ENCODE data around the gene DCUN1D2.

DNA sequence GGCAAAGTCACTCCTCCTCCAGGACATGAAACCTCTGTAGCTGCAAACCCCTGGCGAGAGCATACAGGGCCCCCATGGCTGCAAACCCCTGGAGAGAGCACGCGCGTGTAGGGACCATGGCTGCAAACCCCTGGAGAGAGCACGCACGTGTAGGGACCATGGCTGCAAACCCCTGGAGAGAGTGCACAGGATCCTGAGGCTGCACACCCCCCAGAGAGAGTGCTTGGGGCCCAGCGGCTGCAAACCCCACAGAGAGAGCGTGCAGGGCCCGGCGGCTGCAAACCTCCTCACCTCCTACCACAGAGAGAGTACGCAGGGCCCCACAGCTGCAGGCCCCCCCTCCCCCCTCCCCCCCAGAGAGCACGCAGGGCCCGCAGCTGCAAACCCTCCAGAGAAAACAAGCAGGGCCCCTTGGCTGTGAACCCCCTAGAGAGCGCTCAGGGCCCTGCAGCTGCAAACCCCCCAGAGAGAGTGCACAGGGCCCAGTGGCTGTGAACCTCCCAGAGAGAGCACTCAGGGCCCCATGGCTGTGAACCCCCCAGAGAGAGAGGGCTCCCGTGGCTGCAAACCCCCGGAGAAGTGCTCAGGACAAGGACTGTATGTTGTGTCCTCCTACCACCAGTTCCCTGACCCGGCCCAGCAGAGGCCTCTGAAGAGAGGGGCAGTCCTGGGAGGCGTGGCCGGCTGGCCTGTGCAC lies 44.6 kb downstream of the DCUN1D2 start:
- TF ChIP-seq, protein P1, sequence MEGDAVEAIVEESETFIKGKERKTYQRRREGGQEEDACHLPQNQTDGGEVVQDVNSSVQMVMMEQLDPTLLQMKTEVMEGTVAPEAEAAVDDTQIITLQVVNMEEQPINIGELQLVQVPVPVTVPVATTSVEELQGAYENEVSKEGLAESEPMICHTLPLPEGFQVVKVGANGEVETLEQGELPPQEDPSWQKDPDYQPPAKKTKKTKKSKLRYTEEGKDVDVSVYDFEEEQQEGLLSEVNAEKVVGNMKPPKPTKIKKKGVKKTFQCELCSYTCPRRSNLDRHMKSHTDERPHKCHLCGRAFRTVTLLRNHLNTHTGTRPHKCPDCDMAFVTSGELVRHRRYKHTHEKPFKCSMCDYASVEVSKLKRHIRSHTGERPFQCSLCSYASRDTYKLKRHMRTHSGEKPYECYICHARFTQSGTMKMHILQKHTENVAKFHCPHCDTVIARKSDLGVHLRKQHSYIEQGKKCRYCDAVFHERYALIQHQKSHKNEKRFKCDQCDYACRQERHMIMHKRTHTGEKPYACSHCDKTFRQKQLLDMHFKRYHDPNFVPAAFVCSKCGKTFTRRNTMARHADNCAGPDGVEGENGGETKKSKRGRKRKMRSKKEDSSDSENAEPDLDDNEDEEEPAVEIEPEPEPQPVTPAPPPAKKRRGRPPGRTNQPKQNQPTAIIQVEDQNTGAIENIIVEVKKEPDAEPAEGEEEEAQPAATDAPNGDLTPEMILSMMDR (IDR thresholded peaks at IDR 0.05): no peak
- no peak for TF ChIP-seq POLR2A (IDR thresholded peaks at IDR 0.05)
- no peak for TF ChIP-seq POLR2AphosphoS5 (IDR thresholded peaks at IDR 0.05)
- no peak for TF ChIP-seq EP300 (IDR thresholded peaks at IDR 0.05; ENCODE audit: low read depth)

Measured in transverse colon (tissue), 4 donors.